K562 (cell line): ENCODE results near the gene PDE12. TPM values are rescaled to one million over a fixed set of nuclear protein-coding genes. Genes with fewer than 3 reads are reported as not detected.

Source experiments
- ARNT ChIP-seq, 2 experiments: fragments of 450-650 bp; IDR thresholded peaks; 2 replicates each; pipeline ENCODE4 v1.6.1; 2016; ENCODE audit warnings: mild to moderate bottlenecking in 1 of 2
- EP300 ChIP-seq: IDR thresholded peaks from 2 replicates; pipeline ENCODE4 v1.6.1; 2012; ENCODE audit warnings: low read length, improper control_type of control experiment
- NCOR1 ChIP-seq: fragments of 450-650 bp; IDR thresholded peaks from 2 replicates; pipeline ENCODE4 v1.6.1; 2016; ENCODE audit warnings: mild to moderate bottlenecking, moderate library complexity
- RBM39 ChIP-seq: fragments of 200-400 bp; formaldehyde crosslinking; optimal IDR thresholded peaks from 2 replicates; pipeline ENCODE3; 2018; ENCODE audit warnings: low read depth, low read length
- TRIM28 ChIP-seq: fragments of 450-650 bp; IDR thresholded peaks from 2 replicates; pipeline ENCODE4 v1.6.1; 2017
- polyA plus RNA-seq, 8 experiments: library from polyadenylated mRNA; depleted of rRNA in 4 of 8; stranded (reverse) in 5 of 8; unstranded in 3 of 8; fragments of >200 nt; fragmentation: Nextera tagmentation in 2 of 8; fragmentation: Illumina TruSeq in 1 of 8; extraction: Ambion mirVana in 2 of 8; extraction: Trizol in 1 of 8; gene quantifications; 2 replicates each; pipeline versions ENCODE4 v1.2.1 to v1.2.3, GENCODE V29; 2011 to 2014; ENCODE audit warnings: inconsistent platforms in 1 of 8, missing spikeins in 1 of 8
- total RNA-seq, 7 experiments: library from RNA; depleted of rRNA in 6 of 7; stranded (reverse); fragments of >200 nt in 6 of 7; fragmentation: Illumina TruSeq in 2 of 7; extraction: Trizol in 2 of 7; gene quantifications; 2 replicates each; pipeline versions ENCODE4 v1.2.1 to v1.2.3, GENCODE V29; 2011 to 2021; ENCODE audit warnings: low replicate concordance in 1 of 7
- TF ChIP-seq, protein P1 (sequence below): fragments of 450-650 bp; IDR thresholded peaks from 2 replicates; pipeline ENCODE4 v1.6.1; 2016; ENCODE audit warnings: borderline replicate concordance
- TF ChIP-seq, protein P2 (sequence below): sonication (generic); formaldehyde crosslinking; IDR thresholded peaks from 2 replicates; pipeline ENCODE4 v1.8.0; 2022; ENCODE audit warnings: mild to moderate bottlenecking, missing genetic modification reagents

PDE12 gene
- total and polyA plus RNA-seq, 9 of the 15 experiments (the other 6 are each of a cell fraction or from before 2014, with no cell fraction given): 2.1 to 20.5 (median 10.0) TPM

DNA sequence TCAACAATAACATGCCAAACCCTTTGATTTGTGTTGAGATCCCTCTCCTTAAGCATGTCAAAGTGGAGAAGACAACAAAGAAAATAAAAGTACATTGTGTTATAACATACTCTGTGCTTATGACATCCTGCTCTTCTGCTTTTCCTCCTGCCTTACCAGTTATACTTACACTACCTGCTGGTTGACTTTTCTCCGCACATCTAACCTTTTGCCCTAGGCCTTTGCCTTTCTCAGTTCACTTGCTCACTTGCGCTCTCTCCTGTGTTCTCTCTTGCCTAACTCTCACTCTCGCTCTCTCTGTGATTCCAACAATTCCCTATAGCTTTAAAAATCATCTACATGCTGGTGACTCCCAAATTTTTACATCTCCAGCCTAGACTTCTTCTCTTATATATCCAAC lies 17.6 kb upstream of the PDE12 start (continued):
- TF ChIP-seq, protein P1, sequence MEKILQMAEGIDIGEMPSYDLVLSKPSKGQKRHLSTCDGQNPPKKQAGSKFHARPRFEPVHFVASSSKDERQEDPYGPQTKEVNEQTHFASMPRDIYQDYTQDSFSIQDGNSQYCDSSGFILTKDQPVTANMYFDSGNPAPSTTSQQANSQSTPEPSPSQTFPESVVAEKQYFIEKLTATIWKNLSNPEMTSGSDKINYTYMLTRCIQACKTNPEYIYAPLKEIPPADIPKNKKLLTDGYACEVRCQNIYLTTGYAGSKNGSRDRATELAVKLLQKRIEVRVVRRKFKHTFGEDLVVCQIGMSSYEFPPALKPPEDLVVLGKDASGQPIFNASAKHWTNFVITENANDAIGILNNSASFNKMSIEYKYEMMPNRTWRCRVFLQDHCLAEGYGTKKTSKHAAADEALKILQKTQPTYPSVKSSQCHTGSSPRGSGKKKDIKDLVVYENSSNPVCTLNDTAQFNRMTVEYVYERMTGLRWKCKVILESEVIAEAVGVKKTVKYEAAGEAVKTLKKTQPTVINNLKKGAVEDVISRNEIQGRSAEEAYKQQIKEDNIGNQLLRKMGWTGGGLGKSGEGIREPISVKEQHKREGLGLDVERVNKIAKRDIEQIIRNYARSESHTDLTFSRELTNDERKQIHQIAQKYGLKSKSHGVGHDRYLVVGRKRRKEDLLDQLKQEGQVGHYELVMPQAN: no peak
- no peak for TF ChIP-seq TRIM28
- TF ChIP-seq, protein P2, sequence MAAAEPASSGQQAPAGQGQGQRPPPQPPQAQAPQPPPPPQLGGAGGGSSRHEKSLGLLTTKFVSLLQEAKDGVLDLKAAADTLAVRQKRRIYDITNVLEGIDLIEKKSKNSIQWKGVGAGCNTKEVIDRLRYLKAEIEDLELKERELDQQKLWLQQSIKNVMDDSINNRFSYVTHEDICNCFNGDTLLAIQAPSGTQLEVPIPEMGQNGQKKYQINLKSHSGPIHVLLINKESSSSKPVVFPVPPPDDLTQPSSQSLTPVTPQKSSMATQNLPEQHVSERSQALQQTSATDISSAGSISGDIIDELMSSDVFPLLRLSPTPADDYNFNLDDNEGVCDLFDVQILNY (CRISPR knock-in tag): no peak
- no peak for TF ChIP-seq NCOR1
- no peak for TF ChIP-seq RBM39
- no peak for TF ChIP-seq ARNT (IDR thresholded peaks at IDR 0.05)
- TF ChIP-seq EP300: no peak
- TF ChIP-seq, all 486 proteins: peak for 0
